Measurements from ENCODE around the gene SDK1.

SDK1 gene

DNA sequence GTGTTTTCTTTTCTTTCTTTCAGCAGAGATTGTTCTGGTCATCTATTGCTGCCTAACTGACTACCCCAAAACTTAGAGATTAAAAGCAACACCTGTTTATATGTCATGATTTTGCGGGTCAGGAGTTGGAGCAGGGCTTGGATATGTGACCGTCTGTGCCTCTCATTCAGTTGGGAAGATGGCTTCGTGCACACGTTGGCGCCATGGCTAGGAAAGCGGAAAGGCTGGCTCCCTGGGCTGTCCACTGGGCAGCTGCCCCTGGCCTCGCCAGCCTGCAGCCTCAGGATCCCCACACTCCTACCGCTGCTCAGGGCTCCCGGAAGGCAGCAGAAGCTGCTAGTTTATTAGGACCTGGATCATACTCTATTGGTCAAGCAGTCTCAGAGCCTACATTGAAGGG, 742.9 kb downstream of the SDK1 start:
- ChIA-PET POLR2A (no interaction called here), CTCF (interaction anchor here (0.6 kb wide), 1 partner anchor 183 kb away, joined by 3 read pairs; no protein-coding TSS in a partner anchor)
- no peak overlapping the region for H3K27ac ChIP-seq (ENCODE audit: extremely low read depth, low read depth, low read length)
- no peaks in the 10 kb centered on the region for H3K9me3 ChIP-seq (ENCODE audit: control insufficient read depth, insufficient read depth, low read depth, low read length)
- TF ChIP-seq SP3 (tag by site-specific recombination; IDR thresholded peaks at IDR 0.05) (no peak), ZNF624 (tag by site-specific recombination; IDR thresholded peaks at IDR 0.05) (no peak), ZNF114 (tag by site-specific recombination; IDR thresholded peaks at IDR 0.05) (no peak), ZNF514 (tag by site-specific recombination; IDR thresholded peaks at IDR 0.05) (no peak), ZNF391 (tag by site-specific recombination; IDR thresholded peaks at IDR 0.05; ENCODE audit: borderline replicate concordance, low read depth) (no peak), ZNF398 (tag by site-specific recombination; IDR thresholded peaks at IDR 0.05) (no peak), KLF8 (tag by site-specific recombination; IDR thresholded peaks at IDR 0.05) (no peak), ZEB2 (tag by site-specific recombination; IDR thresholded peaks at IDR 0.05) (no peak), ZNF18 (tag by site-specific recombination; IDR thresholded peaks at IDR 0.05) (no peak), ZNF335 (tag by site-specific recombination; conservative IDR thresholded peaks at IDR 0.05) (no peak), GLI2 (tag by site-specific recombination; IDR thresholded peaks at IDR 0.05; ENCODE audit: borderline replicate concordance, low read depth) (no peak), HOXC10 (CRISPR knock-in tag; IDR thresholded peaks at IDR 0.05) (no peak), ZBTB44 (tag by site-specific recombination; IDR thresholded peaks at IDR 0.05) (no peak), ZNF626 (tag by site-specific recombination; IDR thresholded peaks at IDR 0.05) (no peak), ZNF747 (tag by site-specific recombination; IDR thresholded peaks at IDR 0.05) (no peak), TSHZ1 (tag by site-specific recombination; IDR thresholded peaks at IDR 0.05; ENCODE audit: borderline replicate concordance) (no peak), ZNF184 (tag by site-specific recombination; IDR thresholded peaks at IDR 0.05) (no peak)
- TF ChIP-seq, protein P1, sequence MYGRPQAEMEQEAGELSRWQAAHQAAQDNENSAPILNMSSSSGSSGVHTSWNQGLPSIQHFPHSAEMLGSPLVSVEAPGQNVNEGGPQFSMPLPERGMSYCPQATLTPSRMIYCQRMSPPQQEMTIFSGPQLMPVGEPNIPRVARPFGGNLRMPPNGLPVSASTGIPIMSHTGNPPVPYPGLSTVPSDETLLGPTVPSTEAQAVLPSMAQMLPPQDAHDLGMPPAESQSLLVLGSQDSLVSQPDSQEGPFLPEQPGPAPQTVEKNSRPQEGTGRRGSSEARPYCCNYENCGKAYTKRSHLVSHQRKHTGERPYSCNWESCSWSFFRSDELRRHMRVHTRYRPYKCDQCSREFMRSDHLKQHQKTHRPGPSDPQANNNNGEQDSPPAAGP (tag by site-specific recombination; IDR thresholded peaks at IDR 0.05): no peak
- TF ChIP-seq, protein P2, sequence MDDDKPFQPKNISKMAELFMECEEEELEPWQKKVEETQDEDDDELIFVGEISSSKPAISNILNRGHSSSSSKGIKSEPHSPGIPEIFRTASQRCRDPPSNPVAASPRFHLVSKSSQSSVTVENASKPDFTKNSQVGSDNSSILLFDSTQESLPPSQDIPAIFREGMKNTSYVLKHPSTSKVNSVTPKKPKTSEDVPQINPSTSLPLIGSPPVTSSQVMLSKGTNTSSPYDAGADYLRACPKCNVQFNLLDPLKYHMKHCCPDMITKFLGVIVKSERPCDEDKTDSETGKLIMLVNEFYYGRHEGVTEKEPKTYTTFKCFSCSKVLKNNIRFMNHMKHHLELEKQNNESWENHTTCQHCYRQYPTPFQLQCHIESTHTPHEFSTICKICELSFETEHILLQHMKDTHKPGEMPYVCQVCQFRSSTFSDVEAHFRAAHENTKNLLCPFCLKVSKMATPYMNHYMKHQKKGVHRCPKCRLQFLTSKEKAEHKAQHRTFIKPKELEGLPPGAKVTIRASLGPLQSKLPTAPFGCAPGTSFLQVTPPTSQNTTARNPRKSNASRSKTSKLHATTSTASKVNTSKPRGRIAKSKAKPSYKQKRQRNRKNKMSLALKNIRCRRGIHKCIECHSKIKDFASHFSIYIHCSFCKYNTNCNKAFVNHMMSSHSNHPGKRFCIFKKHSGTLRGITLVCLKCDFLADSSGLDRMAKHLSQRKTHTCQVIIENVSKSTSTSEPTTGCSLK (tag by site-specific recombination; IDR thresholded peaks at IDR 0.05): no peak
- TF ChIP-seq, protein P3, sequence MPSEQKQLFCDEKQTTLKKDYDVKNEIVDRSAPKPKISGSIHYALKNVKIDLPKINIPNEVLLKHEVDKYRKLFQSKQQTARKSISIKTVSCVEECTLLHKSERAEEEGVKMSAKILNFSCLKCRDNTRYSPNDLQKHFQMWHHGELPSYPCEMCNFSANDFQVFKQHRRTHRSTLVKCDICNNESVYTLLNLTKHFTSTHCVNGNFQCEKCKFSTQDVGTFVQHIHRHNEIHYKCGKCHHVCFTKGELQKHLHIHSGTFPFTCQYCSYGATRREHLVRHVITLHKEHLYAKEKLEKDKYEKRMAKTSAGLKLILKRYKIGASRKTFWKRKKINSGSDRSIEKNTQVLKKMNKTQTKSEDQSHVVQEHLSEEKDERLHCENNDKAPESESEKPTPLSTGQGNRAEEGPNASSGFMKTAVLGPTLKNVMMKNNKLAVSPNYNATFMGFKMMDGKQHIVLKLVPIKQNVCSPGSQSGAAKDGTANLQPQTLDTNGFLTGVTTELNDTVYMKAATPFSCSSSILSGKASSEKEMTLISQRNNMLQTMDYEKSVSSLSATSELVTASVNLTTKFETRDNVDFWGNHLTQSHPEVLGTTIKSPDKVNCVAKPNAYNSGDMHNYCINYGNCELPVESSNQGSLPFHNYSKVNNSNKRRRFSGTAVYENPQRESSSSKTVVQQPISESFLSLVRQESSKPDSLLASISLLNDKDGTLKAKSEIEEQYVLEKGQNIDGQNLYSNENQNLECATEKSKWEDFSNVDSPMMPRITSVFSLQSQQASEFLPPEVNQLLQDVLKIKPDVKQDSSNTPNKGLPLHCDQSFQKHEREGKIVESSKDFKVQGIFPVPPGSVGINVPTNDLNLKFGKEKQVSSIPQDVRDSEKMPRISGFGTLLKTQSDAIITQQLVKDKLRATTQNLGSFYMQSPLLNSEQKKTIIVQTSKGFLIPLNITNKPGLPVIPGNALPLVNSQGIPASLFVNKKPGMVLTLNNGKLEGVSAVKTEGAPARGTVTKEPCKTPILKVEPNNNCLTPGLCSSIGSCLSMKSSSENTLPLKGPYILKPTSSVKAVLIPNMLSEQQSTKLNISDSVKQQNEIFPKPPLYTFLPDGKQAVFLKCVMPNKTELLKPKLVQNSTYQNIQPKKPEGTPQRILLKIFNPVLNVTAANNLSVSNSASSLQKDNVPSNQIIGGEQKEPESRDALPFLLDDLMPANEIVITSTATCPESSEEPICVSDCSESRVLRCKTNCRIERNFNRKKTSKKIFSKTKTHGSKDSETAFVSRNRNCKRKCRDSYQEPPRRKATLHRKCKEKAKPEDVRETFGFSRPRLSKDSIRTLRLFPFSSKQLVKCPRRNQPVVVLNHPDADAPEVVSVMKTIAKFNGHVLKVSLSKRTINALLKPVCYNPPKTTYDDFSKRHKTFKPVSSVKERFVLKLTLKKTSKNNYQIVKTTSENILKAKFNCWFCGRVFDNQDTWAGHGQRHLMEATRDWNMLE (tag by site-specific recombination; conservative IDR thresholded peaks at IDR 0.05; ENCODE audit: low read depth): no peak
- H3K36me3 ChIP-seq (ENCODE audit: control insufficient read depth in 2 of 2, insufficient read depth in 1 of 2, low read length in 2 of 2): no peaks in the 10 kb centered on the region
- H3K4me1 ChIP-seq (ENCODE audit: control insufficient read depth, insufficient read depth, low read length): no peaks in the 10 kb centered on the region; the same call in 1 of the 2 replicates
- H3K4me3 ChIP-seq (ENCODE audit: low read depth, low read length): no peak overlapping the region

Measured in HEK293 (cell line).